Endodermal cell (in vitro differentiated cells): ENCODE measurements around the gene AICDA. TPM values are rescaled to one million over a fixed set of nuclear protein-coding genes. Genes with fewer than 3 reads are reported as not detected.

ENCODE experiments used
- DNase-seq: peaks from one replicate; pipeline ENCODE4 v3.0.0-alpha.2; 2017
- H3K27ac ChIP-seq: 2 replicates; pipeline ENCODE4 v1.5.1; 2013; ENCODE audit warnings: mild to moderate bottlenecking, low read depth, low read length, moderate library complexity
- H3K27me3 ChIP-seq: 2 replicates; pipeline ENCODE4 v1.6.1; 2013; ENCODE audit warnings: mild to moderate bottlenecking, low read length, moderate library complexity; ENCODE audit not compliant: insufficient read depth, control insufficient read depth, poor library complexity, severe bottlenecking
- H3K36me3 ChIP-seq: 2 replicates; pipeline ENCODE4 v1.7.0; 2013; ENCODE audit warnings: mild to moderate bottlenecking, low read length, moderate library complexity; ENCODE audit not compliant: control insufficient read depth, insufficient read depth
- H3K4me1 ChIP-seq: one replicate; pipeline ENCODE4 v1.7.0; 2013; ENCODE audit warnings: low read length; ENCODE audit not compliant: control insufficient read depth, insufficient read depth
- H3K4me3 ChIP-seq: 2 replicates; pipeline ENCODE4 v1.5.1; 2013; ENCODE audit warnings: mild to moderate bottlenecking, low read length, moderate library complexity
- H3K9ac ChIP-seq: 2 replicates; pipeline ENCODE4 v1.6.1; 2013; ENCODE audit warnings: mild to moderate bottlenecking, low read length, moderate library complexity; ENCODE audit not compliant: poor library complexity, severe bottlenecking; ENCODE audit errors: extremely low read depth
- H3K9me3 ChIP-seq: 2 replicates; pipeline ENCODE4 v1.6.1; 2013; ENCODE audit warnings: mild to moderate bottlenecking, low read length, moderate library complexity; ENCODE audit not compliant: control insufficient read depth
- H3K27ac Mint-ChIP-seq: 2 replicates; pipeline ENCODE4 v1.8.0; 2020; ENCODE audit warnings: mixed read lengths
- H3K27me3 Mint-ChIP-seq: 2 replicates; pipeline ENCODE4 v1.8.0; 2021; ENCODE audit warnings: mild to moderate bottlenecking, mixed read lengths; ENCODE audit not compliant: insufficient read depth
- H3K36me3 Mint-ChIP-seq: 2 replicates; pipeline ENCODE4 v1.8.0; 2020; ENCODE audit warnings: low read depth, mixed read lengths
- H3K4me1 Mint-ChIP-seq: 2 replicates; pipeline ENCODE4 v1.8.0; 2020; ENCODE audit warnings: mixed read lengths
- H3K4me3 Mint-ChIP-seq: 2 replicates; pipeline ENCODE4 v1.8.0; 2020; ENCODE audit warnings: mild to moderate bottlenecking, moderate library complexity, mixed read lengths
- H3K9me3 Mint-ChIP-seq: 2 replicates; pipeline ENCODE4 v1.8.0; 2020; ENCODE audit warnings: mild to moderate bottlenecking, mixed read lengths
- WGBS, 2 experiments: methylation state at CpG; one replicate each; pipeline versions ENCODE4 v1.1.5 to v1.1.7; 2013; ENCODE audit warnings: missing lambda C conversion rate in 2 of 2, mixed read lengths in 1 of 2; ENCODE audit not compliant: insufficient coverage in 1 of 2, insufficient read length in 1 of 2; 5-methylcytosine and 5-hydroxymethylcytosine counted together
- total RNA-seq, 2 donors: library from RNA; stranded (reverse); fragmentation: NEBNext Ultra II Directional in 1 of 2; extraction: Animal tissue kit (Norgen Biotek cat#: 25700) in 1 of 2; gene quantifications; 2 replicates in 1 of 2; 3 replicates in 1 of 2; pipeline ENCODE4 v1.2.1, GENCODE V29; 2021
- TF ChIP-seq, protein P1 (sequence below): fragments of 200-600 bp; sonication (generic); conservative IDR thresholded peaks from 2 replicates; pipeline ENCODE4 v1.5.0; 2021; ENCODE audit warnings: antibody characterized with exemption, mild to moderate bottlenecking

Gene AICDA
- total RNA-seq, 2 donors from 2014 or later = not detected

DNA sequence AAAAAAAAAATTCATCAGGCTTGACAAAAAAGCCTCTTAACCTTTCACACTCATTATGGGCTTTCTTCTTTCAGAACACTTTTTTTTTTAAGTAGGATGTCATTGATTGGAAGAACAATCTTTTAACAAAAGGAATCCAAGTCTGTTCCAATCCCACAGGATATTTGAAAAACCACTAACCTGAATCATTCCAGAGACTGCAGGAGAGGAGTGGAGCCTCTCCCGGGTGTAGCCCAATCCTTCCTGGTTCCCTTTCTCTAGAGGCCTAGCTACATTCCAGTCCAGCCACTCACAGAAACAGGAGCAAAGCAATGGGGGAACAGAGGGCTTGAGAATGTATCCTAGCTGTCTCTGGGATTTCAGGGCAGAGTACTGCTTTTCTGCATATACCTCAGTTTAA, 45.7 kb upstream of the AICDA start:
- Mint-ChIP-seq H3K4me1 (peaks cover 14% of the 10 kb centered on the region), H3K9me3 (no peaks in the 10 kb centered on the region), H3K36me3 (no peaks in the 10 kb centered on the region), H3K4me3 (no peak overlapping the region), H3K27me3 (no peaks in the 10 kb centered on the region), H3K27ac (peak overlapping the region; percentile 92)
- DNase-seq = peak; percentile 63
- Histone ChIP-seq H3K4me1 (peaks cover 5% of the 10 kb centered on the region), H3K4me3 (no peak overlapping the region), H3K27me3 (no peaks in the 10 kb centered on the region), H3K9me3 (no peaks in the 10 kb centered on the region), H3K36me3 (no peaks in the 10 kb centered on the region), H3K9ac (peak overlapping the region; percentile 15), H3K27ac (no peak overlapping the region)
- WGBS, 2 experiments = 47% methylated on average over 1 of the region's 1 CpG; no CpG with 5 or more reads in 1 of the 2 experiments
- TF ChIP-seq, protein P1, sequence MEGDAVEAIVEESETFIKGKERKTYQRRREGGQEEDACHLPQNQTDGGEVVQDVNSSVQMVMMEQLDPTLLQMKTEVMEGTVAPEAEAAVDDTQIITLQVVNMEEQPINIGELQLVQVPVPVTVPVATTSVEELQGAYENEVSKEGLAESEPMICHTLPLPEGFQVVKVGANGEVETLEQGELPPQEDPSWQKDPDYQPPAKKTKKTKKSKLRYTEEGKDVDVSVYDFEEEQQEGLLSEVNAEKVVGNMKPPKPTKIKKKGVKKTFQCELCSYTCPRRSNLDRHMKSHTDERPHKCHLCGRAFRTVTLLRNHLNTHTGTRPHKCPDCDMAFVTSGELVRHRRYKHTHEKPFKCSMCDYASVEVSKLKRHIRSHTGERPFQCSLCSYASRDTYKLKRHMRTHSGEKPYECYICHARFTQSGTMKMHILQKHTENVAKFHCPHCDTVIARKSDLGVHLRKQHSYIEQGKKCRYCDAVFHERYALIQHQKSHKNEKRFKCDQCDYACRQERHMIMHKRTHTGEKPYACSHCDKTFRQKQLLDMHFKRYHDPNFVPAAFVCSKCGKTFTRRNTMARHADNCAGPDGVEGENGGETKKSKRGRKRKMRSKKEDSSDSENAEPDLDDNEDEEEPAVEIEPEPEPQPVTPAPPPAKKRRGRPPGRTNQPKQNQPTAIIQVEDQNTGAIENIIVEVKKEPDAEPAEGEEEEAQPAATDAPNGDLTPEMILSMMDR = no peak

DNA sequence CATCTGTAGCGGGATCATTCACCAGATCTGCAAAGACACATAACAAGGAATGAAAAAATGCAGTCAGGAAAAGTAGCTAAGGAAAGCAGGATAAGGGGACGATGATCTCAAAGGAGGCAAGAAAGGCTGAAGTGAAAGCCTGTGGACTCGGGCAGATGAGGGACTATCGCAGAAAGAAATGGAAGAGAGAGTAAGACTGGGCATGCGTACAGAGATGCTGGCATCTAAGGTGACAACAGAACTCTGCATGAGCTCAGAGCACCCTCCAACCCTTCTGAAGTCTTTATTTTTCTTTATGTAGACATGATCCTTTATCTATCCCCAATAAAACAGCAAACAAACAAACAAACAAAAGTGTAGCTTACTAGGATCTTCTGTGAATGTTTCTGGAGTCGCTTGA, 42.8 kb upstream of the AICDA start:
- no peaks in the 10 kb centered on the region for H3K9me3 ChIP-seq
- peak; percentile 39 for DNase-seq
- TF ChIP-seq, protein P1 = no peak
- H3K4me3 ChIP-seq = no peak overlapping the region
- Mint-ChIP-seq H3K27ac (no peak overlapping the region), H3K4me3 (no peak overlapping the region), H3K9me3 (no peaks in the 10 kb centered on the region), H3K27me3 (no peaks in the 10 kb centered on the region), H3K4me1 (peaks cover 14% of the 10 kb centered on the region), H3K36me3 (no peaks in the 10 kb centered on the region)
- H3K27ac ChIP-seq = no peak overlapping the region
- WGBS, 2 experiments = 94 to 96% methylated on average over 5 to 6 of the region's 6 CpGs
- H3K4me1 ChIP-seq = peaks cover 5% of the 10 kb centered on the region
- H3K27me3 ChIP-seq = no peaks in the 10 kb centered on the region
- H3K36me3 ChIP-seq = no peaks in the 10 kb centered on the region
- H3K9ac ChIP-seq = no peak overlapping the region

DNA sequence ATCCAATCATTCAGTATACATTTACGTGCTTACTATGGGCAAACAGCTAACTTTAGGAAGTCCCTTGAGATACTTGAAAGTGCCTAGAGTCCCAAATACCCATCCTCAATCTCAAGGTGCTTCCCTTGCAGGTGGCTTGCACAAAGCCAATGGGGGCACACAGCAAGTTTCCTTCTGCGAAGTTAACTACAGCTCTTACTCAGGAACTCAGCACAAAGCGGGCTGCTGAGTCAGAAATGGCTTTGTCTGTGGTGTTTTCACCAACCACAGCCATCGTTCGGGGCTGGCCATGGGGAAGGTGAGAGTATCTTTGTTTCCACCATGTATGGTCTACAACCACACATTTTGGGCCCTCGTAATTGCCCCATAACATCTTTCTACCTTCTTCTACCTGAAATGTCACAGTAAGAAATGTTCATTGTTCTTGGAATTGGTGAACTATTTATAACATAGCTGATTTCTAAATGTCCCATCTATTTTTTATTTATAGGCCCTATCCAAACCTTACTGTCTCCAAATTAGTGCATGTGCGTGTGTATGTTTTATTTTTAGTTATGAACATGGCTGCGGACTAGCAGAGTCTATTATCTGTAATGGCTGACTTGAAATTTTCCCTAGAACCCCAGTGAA, 36.0 kb upstream of the AICDA start:
- Histone ChIP-seq H3K27ac (no peak overlapping the region), H3K9me3 (no peaks in the 10 kb centered on the region), H3K9ac (no peak overlapping the region), H3K4me1 (peaks cover 8% of the 10 kb centered on the region), H3K4me3 (no peak overlapping the region), H3K36me3 (no peaks in the 10 kb centered on the region), H3K27me3 (no peaks in the 10 kb centered on the region)
- Mint-ChIP-seq H3K4me1 (peaks cover 35% of the 10 kb centered on the region), H3K27me3 (no peaks in the 10 kb centered on the region), H3K27ac (no peak overlapping the region), H3K4me3 (no peak overlapping the region), H3K36me3 (no peaks in the 10 kb centered on the region), H3K9me3 (no peaks in the 10 kb centered on the region)
- TF ChIP-seq, protein P1 = no peak
- DNase-seq = peak; percentile 36
- 95 to 100% methylated on average over 2 to 8 of the region's 8 CpGs for WGBS, 2 experiments
